GM12878 (cell line): Measurements from ENCODE around the gene HOXB3. TPM values are rescaled to one million over a fixed set of nuclear protein-coding genes. Genes with fewer than 3 reads are reported as not detected.

ENCODE experiments used
- ATAC-seq: fragments of 200-7000 bp; cut with Tn5 transposase; 3 replicates; pipeline ENCODE4 v1.9.1; 2020; ENCODE audit warnings: mild to moderate bottlenecking, moderate library complexity
- BruUV-seq: library from RNA; stranded (reverse); fragments of 400-500 nt; replicated peaks from 2 replicates; lab custom pipeline; 2021; lab: Mats Ljungman, UMichigan
- CTCF ChIA-PET: fragments of 300-600 bp; sonication (Branson Sonifier 250); formaldehyde crosslinking; extraction: SDS; loops from one replicate; lab custom pipeline; 2021; ENCODE audit warnings: inconsistent platforms; lab: Yijun Ruan, JAX
- POLR2A ChIA-PET: fragments of 350-600 bp; formaldehyde crosslinking; extraction: SDS; loops from one replicate; lab custom pipeline; 2021; ENCODE audit warnings: inconsistent platforms; lab: Charles Lee
- RAD21 ChIA-PET: fragments of 300-600 bp; sonication (Branson Sonifier 250); formaldehyde crosslinking; loops from one replicate; lab custom pipeline; 2023; ENCODE audit warnings: antibody characterized with exemption; ENCODE audit not compliant: unreplicated experiment; lab: Charles Lee
- SMC1A ChIA-PET: fragments of 300-600 bp; sonication (Branson Sonifier 250); formaldehyde crosslinking; loops from one replicate; lab custom pipeline; 2023; ENCODE audit not compliant: unreplicated experiment, uncharacterized antibody; lab: Charles Lee
- DNase-seq: peaks from one replicate; pipeline ENCODE4 v3.0.0-alpha.2; 2011; ENCODE audit warnings: low read depth, low spot score
- FAIRE-seq: peaks from 3 replicates; lab custom pipeline; 2011; peaks lifted over from hg19 to GRCh38; lab: Jason Lieb, UNC
- H2AFZ ChIP-seq: 2 replicates; pipeline ENCODE4 v1.6.0; 2011; ENCODE audit warnings: low read depth, low read length, control low read depth; ENCODE audit not compliant: control insufficient read depth
- H3K27ac ChIP-seq: 2 replicates; pipeline ENCODE4 v1.5.1; 2011; ENCODE audit warnings: control low read depth; ENCODE audit not compliant: control insufficient read depth, insufficient read depth
- H3K27me3 ChIP-seq, 2 experiments: replicated peaks in 1 of 2; 2 replicates each; pipeline versions ENCODE4 v1.6.0 to v1.6.1; 2011; ENCODE audit warnings: low read length in 1 of 2; ENCODE audit not compliant: control insufficient read depth in 2 of 2, insufficient read depth in 2 of 2
- H3K36me3 ChIP-seq, 2 experiments: 2 replicates each; pipeline ENCODE4 v1.5.1; 2011; ENCODE audit warnings: low read length in 1 of 2; ENCODE audit not compliant: control insufficient read depth in 2 of 2, insufficient read depth in 2 of 2
- H3K4me1 ChIP-seq: 2 replicates; pipeline ENCODE4 v1.6.1; 2011; ENCODE audit warnings: mild to moderate bottlenecking, low read length, moderate library complexity, mixed read lengths; ENCODE audit not compliant: control insufficient read depth, insufficient read depth
- H3K4me2 ChIP-seq: 2 replicates; pipeline ENCODE4 v1.6.0; 2011; ENCODE audit warnings: control low read depth; ENCODE audit not compliant: control insufficient read depth, insufficient read depth
- H3K4me3 ChIP-seq: fragments of 200-600 bp; sonication (generic); 2 replicates; pipeline ENCODE4 v1.5.1; 2016
- H3K79me2 ChIP-seq: 2 replicates; pipeline ENCODE4 v1.6.0; 2011; ENCODE audit warnings: low read length; ENCODE audit not compliant: control insufficient read depth, insufficient read depth
- H3K9ac ChIP-seq: 2 replicates; pipeline ENCODE4 v1.8.0; 2011; ENCODE audit warnings: low read length, control low read depth, mixed read lengths; ENCODE audit not compliant: control insufficient read depth, insufficient read depth
- H3K9me3 ChIP-seq: replicated peaks from 3 replicates; pipeline ENCODE4 v1.5.1; 2011; ENCODE audit warnings: mild to moderate bottlenecking, low read length; ENCODE audit not compliant: control insufficient read depth, insufficient read depth
- H4K20me1 ChIP-seq: 2 replicates; pipeline ENCODE4 v1.6.0; 2011; ENCODE audit not compliant: control insufficient read depth, insufficient read depth
- ASH2L ChIP-seq: fragments of 300-600, 200-600 bp; sonication (generic); IDR thresholded peaks from 2 replicates; pipeline ENCODE4 v1.6.1; 2017; ENCODE audit warnings: low read depth, mild to moderate bottlenecking, borderline replicate concordance
- BCL11A ChIP-seq: IDR thresholded peaks from 2 replicates; pipeline ENCODE4 v1.6.1; 2011; ENCODE audit warnings: low read depth, low read length
- CBX5 ChIP-seq: sonication (generic); IDR thresholded peaks from 2 replicates; pipeline ENCODE4 v1.6.1; 2016; ENCODE audit warnings: low read depth, moderate library complexity, mild to moderate bottlenecking, inconsistent platforms
- CEBPB ChIP-seq, 2 experiments: fragments of 150-350 bp in 1 of 2; IDR thresholded peaks; 2 replicates each; pipeline ENCODE4 v1.6.1; 2012 to 2014; ENCODE audit warnings: low read depth in 2 of 2, low read length in 2 of 2, borderline replicate concordance in 1 of 2, inconsistent platforms in 1 of 2
- E2F8 ChIP-seq: fragments of 450-650 bp; IDR thresholded peaks from 2 replicates; pipeline ENCODE4 v1.6.1; 2018; ENCODE audit warnings: mild to moderate bottlenecking, low read depth, moderate library complexity; ENCODE audit not compliant: partially characterized antibody
- EED ChIP-seq: sonication (generic); IDR thresholded peaks from 2 replicates; pipeline ENCODE4 v1.6.1; 2016; ENCODE audit warnings: antibody characterized with exemption, low read depth
- ESRRA ChIP-seq: IDR thresholded peaks from 2 replicates; pipeline ENCODE4 v1.6.1; 2012; ENCODE audit warnings: mild to moderate bottlenecking, low read length, improper control_type of control experiment
- ETV6 ChIP-seq, 2 experiments: fragments of 450-650 bp in 1 of 2; IDR thresholded peaks in 1 of 2; conservative IDR thresholded peaks in 1 of 2; 2 replicates each; pipeline ENCODE4 v1.6.1; 2014; ENCODE audit warnings: antibody characterized with exemption in 1 of 2, borderline replicate concordance in 1 of 2, low read depth in 1 of 2, mild to moderate bottlenecking in 1 of 2, moderate library complexity in 1 of 2
- IRF3 ChIP-seq: fragments of 450-650 bp; IDR thresholded peaks from 2 replicates; pipeline ENCODE4 v1.6.1; 2014; ENCODE audit warnings: mild to moderate bottlenecking
- KLF5 ChIP-seq: fragments of 450-650 bp; IDR thresholded peaks from 2 replicates; pipeline ENCODE4 v1.6.1; 2014; ENCODE audit warnings: mild to moderate bottlenecking; ENCODE audit not compliant: partially characterized antibody
- MEF2A ChIP-seq: IDR thresholded peaks from 2 replicates; pipeline ENCODE4 v1.6.1; 2011; ENCODE audit warnings: low read depth, mild to moderate bottlenecking, low read length, moderate library complexity; ENCODE audit not compliant: insufficient read depth
- PML ChIP-seq: IDR thresholded peaks from 2 replicates; pipeline ENCODE4 v1.6.1; 2012; ENCODE audit warnings: low read length, inconsistent platforms
- POLR2A ChIP-seq: IDR thresholded peaks from 2 replicates; pipeline ENCODE4 v1.6.1; 2011; ENCODE audit warnings: low read depth, mild to moderate bottlenecking, low read length
- POU2F2 ChIP-seq: IDR thresholded peaks from 3 replicates; pipeline ENCODE4 v1.6.1; 2011; ENCODE audit warnings: low read depth, mild to moderate bottlenecking, low read length, borderline replicate concordance
- STAT1 ChIP-seq: fragments of 450-650 bp; conservative IDR thresholded peaks from 2 replicates; pipeline ENCODE4 v1.6.1; 2014; ENCODE audit warnings: antibody characterized with exemption, mild to moderate bottlenecking
- YBX1 ChIP-seq: fragments of 450-650 bp; IDR thresholded peaks from 2 replicates; pipeline ENCODE4 v1.6.1; 2016; ENCODE audit warnings: antibody characterized with exemption
- ZNF24 ChIP-seq: fragments of 450-650 bp; IDR thresholded peaks from 2 replicates; pipeline ENCODE4 v1.6.1; 2017; ENCODE audit warnings: antibody characterized with exemption, mild to moderate bottlenecking
- WGBS: methylation state at CpG from one replicate; pipeline ENCODE4 v1.1.6; 2016; ENCODE audit warnings: low lambda C conversion rate; ENCODE audit not compliant: insufficient replicate concordance, insufficient coverage; ENCODE audit errors: missing lambda C conversion rate; 5-methylcytosine and 5-hydroxymethylcytosine counted together
- in situ Hi-C: fragments of 300-500 bp; cut with MboI; formaldehyde crosslinking; loops from 9 replicates; pipeline ENCODE4 v1.14.3; 2018; ENCODE audit warnings: mixed read lengths
- intact Hi-C: fragments of 100-400 bp; cut with micrococcal nuclease; formaldehyde crosslinking; loops from one replicate; pipeline ENCODE4 v1.14.2; 2022; ENCODE audit not compliant: unreplicated experiment
- polyA plus RNA-seq, 11 experiments: library from polyadenylated mRNA; depleted of rRNA in 4 of 11; unstranded in 6 of 11; stranded (reverse) in 5 of 11; fragments of >200 nt; fragmentation: Nextera tagmentation in 4 of 11; fragmentation: Illumina TruSeq in 1 of 11; extraction: Ambion mirVana in 4 of 11; extraction: Trizol in 1 of 11; gene quantifications; 1 replicate in 1 of 11; 2 replicates in 10 of 11; pipeline versions ENCODE4 v1.2.1 to v1.2.3, GENCODE V29; 2011 to 2016; ENCODE audit warnings: inconsistent platforms in 2 of 11, missing spikeins in 2 of 11, low read depth in 1 of 11
- total RNA-seq, 4 experiments: library from RNA; depleted of rRNA in 3 of 4; stranded (reverse); fragments of >200 nt in 3 of 4; fragmentation: Illumina TruSeq in 1 of 4; extraction: Trizol in 1 of 4; gene quantifications; 2 replicates each; pipeline versions ENCODE4 v1.2.1 to v1.2.3, GENCODE V29; 2013 to 2021

HOXB3 gene
- total and polyA plus RNA-seq, 10 of the 15 experiments (the other 5 are each of a cell fraction or from before 2014, with no cell fraction given): 0.19 to 7.7 (median 2.9) TPM

- CTCF ChIA-PET: interaction anchor here (0.5 to 2.4 kb wide), 11 partner anchors 36 to 564 kb away, joined by 3 to 9 read pairs (median 5); no protein-coding TSS in a partner anchor
- in situ Hi-C loops: no loop called here
- RAD21 ChIA-PET: interaction anchor here (0.6 to 2.2 kb wide), 13 partner anchors 16 to 467 kb away, joined by 3 to 7 read pairs (median 3); no protein-coding TSS in a partner anchor
- Histone ChIP-seq H3K9ac (peak overlapping the region; percentile 64; the same call in 1 of the 2 replicates), H4K20me1 (no peaks in the 10 kb centered on the region), H3K4me1 (peaks cover 10% of the 10 kb centered on the region), H3K79me2 (peaks cover under 1% of the 10 kb centered on the region; the same call in 1 of the 2 replicates), H3K9me3 (no peaks in the 10 kb centered on the region), H3K27ac (no peak overlapping the region), H3K27me3 (peaks cover 0 to 4% of the 10 kb centered on the region in 2 experiments; a peak in 1 of 4 replicates), H3K36me3 (no peaks in the 10 kb centered on the region), H3K4me3 (peak overlapping the region; percentile 79; the same call in 1 of the 2 replicates), H3K4me2 (peak overlapping the region; percentile 88; the same call in 1 of the 2 replicates), H2AFZ (no peak overlapping the region)
- DNase-seq: no peak
- BruUV-seq: no TSS peak
- no peak for ATAC-seq
- no peak for FAIRE-seq
- WGBS: 32% methylated on average over 7 of the region's 7 CpGs
- POLR2A ChIA-PET: interaction anchor here (0.6 to 1.8 kb wide), 3 partner anchors 10 to 456 kb away, joined by 3 to 6 read pairs (median 4); partner anchors contain the start of gene HOXB5
- intact Hi-C loops: no loop called here
- SMC1A ChIA-PET: interaction anchor here (0.7 to 1.9 kb wide), 15 partner anchors 21 to 322 kb away, joined by 3 to 11 read pairs (median 4); no protein-coding TSS in a partner anchor
- TF ChIP-seq POU2F2 (no peak), KLF5 (no peak), CBX5 (no peak), MEF2A (no peak), IRF3 (no peak), E2F8 (no peak), PML (no peak), BCL11A (no peak), POLR2A (no peak), ASH2L (no peak), ESRRA (no peak), ZNF24 (no peak), YBX1 (no peak), CEBPB (IDR thresholded peaks at IDR 0.05; ENCODE audit: borderline replicate concordance in 1 of 2, low read depth in 2 of 2, low read length in 2 of 2) (no peak), EED (no peak), ETV6 (conservative IDR thresholded peaks at IDR 0.05 in 1 of 2, IDR thresholded peaks at IDR 0.05 in 1 of 2; ENCODE audit: borderline replicate concordance in 1 of 2, low read depth in 1 of 2) (no peak), STAT1 (no peak)
Measured at GRCh38 chr17:48582750-48583069, 7.3 kb downstream of the HOXB3 start.
